BLaER1 treated with 17β-estradiol and CSF1 and Interleukin-3, amounts not matched to agents 10 nM and 100 nM (cell line): ENCODE data around the gene THSD1.
"Not testable (repeated sequence)": the region's sequence is repeated elsewhere in the genome, so short reads cannot be mapped to it uniquely, and the experiment has no call there.

Experiments used
- H3K27ac ChIP-seq, 11 experiments: shearing (Covaris generic); formaldehyde crosslinking; 2 replicates each; pipeline ENCODE4 v1.8.1; 2022
- H3K27me3 ChIP-seq, 11 experiments: shearing (Covaris generic); formaldehyde crosslinking; 2 replicates each; pipeline ENCODE4 v1.8.1; 2022
- H3K36me3 ChIP-seq, 11 experiments: shearing (Covaris generic); formaldehyde crosslinking; 2 replicates each; pipeline ENCODE4 v1.8.1; 2022
- H3K4me1 ChIP-seq, 10 experiments: shearing (Covaris generic); formaldehyde crosslinking; 2 replicates each; pipeline ENCODE4 v1.8.1; 2022
- H3K4me2 ChIP-seq, 11 experiments: shearing (Covaris generic); formaldehyde crosslinking; 2 replicates each; pipeline ENCODE4 v1.8.1; 2022
- H3K4me3 ChIP-seq, 10 experiments: shearing (Covaris generic); formaldehyde crosslinking; 2 replicates each; pipeline ENCODE4 v1.8.1; 2022
- H3K9ac ChIP-seq, 11 experiments: shearing (Covaris generic); formaldehyde crosslinking; 2 replicates each; pipeline ENCODE4 v1.8.1; 2022
- H3K9me3 ChIP-seq, 11 experiments: shearing (Covaris generic); formaldehyde crosslinking; replicated peaks in 1 of 11; 2 replicates each; pipeline ENCODE4 v1.8.1; 2022
- H4K20me1 ChIP-seq, 11 experiments: shearing (Covaris generic); formaldehyde crosslinking; 2 replicates each; pipeline ENCODE4 v1.8.1; 2022
- Cebpa-rat ChIP-seq, 11 experiments: shearing (Covaris generic); IDR thresholded peaks; 2 replicates each; pipeline ENCODE4 v1.8.1; 2022

Gene THSD1

DNA sequence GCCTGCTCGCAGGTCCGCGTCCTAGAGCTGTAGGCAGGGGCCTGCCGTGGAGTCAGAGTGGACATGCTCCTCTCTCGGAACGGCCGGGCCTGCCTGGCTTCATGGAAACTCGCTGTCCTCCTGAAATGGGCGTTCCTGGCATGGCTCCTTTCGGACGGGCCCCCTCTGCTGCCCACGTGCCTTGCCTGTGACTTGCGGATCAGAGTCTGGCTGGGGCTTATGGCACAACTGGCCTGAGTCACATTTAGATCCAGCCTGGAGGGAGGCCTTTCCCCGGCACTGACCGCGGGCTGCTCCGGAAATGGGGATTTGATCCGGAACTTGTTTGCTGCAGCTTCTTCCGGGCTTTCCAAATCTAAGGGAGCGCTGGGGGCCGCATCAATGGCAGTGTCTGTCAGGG, 28.1 kb downstream of the THSD1 start:
- no peak overlapping the region for H3K9ac ChIP-seq
- H3K9me3 ChIP-seq = peaks cover 0 to 4% (median 0%) of the 10 kb centered on the region in 11 experiments; a peak in 1 of 22 replicates
- no peaks in the 10 kb centered on the region for H3K4me1 ChIP-seq
- H3K27ac ChIP-seq = no peak overlapping the region
- no peak overlapping the region for H3K4me2 ChIP-seq
- no peaks in the 10 kb centered on the region for H3K27me3 ChIP-seq
- no peaks in the 10 kb centered on the region for H4K20me1 ChIP-seq
- no peak for TF ChIP-seq Cebpa-rat (IDR thresholded peaks at IDR 0.05)
- H3K36me3 ChIP-seq = peaks cover 0 to 20% (median 9%) of the 10 kb centered on the region in 11 experiments; a peak in 10 of 22 replicates
- H3K4me3 ChIP-seq = no peak overlapping the region

DNA sequence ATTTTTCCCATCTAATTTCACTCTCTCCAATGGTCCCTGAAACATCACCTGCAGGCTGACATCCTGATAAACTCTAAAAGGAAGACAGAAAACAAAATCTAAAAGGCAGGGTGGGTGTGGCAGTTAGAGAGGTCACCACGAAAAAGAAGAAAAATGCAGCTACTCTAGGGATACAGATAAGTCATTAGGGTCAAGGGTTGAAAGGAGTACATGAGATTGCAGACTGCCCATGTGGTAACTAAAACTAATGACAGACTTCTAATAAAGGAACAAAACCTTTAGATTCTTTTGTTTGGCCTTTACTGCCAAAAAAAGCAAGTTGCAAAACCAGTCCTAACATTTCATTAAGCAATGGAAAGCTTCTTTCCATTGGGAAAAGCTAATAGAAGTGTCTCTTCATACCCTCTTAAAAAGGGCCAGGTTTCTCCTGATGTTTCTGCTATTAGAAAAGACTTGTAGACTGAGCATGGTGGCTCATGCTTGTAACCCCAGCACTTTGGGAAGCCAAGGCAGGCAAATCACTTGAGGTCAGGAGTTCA, 31.0 kb downstream of the THSD1 start:
- no peaks in the 10 kb centered on the region for H3K4me1 ChIP-seq
- no peaks in the 10 kb centered on the region for H3K27me3 ChIP-seq
- H4K20me1 ChIP-seq = no peaks in the 10 kb centered on the region
- no peaks in the 10 kb centered on the region for H3K9me3 ChIP-seq
- H3K36me3 ChIP-seq = peaks cover 0 to 20% (median 9%) of the 10 kb centered on the region in 11 experiments; a peak in 10 of 22 replicates
- TF ChIP-seq Cebpa-rat (IDR thresholded peaks at IDR 0.05) = no peak
- no peak overlapping the region for H3K27ac ChIP-seq
- H3K9ac ChIP-seq = no peak overlapping the region
- no peak overlapping the region for H3K4me2 ChIP-seq
- H3K4me3 ChIP-seq = no peak overlapping the region

DNA sequence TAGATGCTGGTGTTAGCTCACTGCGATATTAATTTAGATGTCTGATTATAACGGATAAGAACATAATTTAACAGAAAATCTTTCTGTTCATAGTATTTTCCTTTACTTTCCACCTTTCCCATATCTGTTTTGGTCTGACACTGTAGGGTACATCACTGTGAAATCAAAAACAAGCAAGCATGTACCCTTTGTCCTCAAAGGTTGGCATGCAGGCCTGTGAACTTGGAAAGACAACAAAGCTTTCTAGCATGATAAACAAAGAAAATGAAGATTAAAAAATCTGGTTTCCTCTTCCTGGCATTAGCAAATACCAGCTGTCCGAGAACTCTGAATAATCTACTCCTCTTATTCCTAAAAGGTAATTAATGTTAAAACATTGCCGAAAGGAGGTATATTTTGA, 31.6 kb downstream of the THSD1 start:
- Histone ChIP-seq H3K9ac (no peak overlapping the region), H3K27ac (no peak overlapping the region), H3K27me3 (no peaks in the 10 kb centered on the region), H3K4me2 (no peak overlapping the region), H3K4me3 (no peak overlapping the region), H3K9me3 (no peaks in the 10 kb centered on the region), H3K4me1 (no peaks in the 10 kb centered on the region), H3K36me3 (peaks cover 0 to 19% (median 9%) of the 10 kb centered on the region in 11 experiments; a peak in 10 of 22 replicates), H4K20me1 (no peaks in the 10 kb centered on the region)
- TF ChIP-seq Cebpa-rat (IDR thresholded peaks at IDR 0.05) = no peak

DNA sequence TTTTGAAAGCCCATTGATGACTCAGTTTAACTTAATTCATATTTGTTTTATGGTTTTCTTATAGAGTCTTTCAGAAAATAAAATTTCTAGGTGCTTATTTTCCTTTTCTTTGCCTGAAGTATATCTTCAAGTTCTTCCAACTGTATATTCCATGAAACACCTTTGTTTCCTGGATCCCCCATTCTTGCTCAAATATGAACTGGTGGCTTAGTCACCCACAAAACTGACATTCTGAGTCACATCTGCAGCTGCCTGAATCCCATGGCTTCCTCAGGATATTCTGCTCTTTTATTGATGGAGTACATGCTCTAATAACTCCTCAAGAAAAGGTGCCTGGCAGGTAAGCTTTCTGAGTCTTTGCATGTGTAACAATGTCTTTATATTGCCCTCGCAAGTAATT, 32.7 kb downstream of the THSD1 start:
- H3K4me3 ChIP-seq, H4K20me1 ChIP-seq, H3K9ac ChIP-seq, H3K36me3 ChIP-seq, H3K27ac ChIP-seq, H3K9me3 ChIP-seq, H3K4me2 ChIP-seq, H3K27me3 ChIP-seq, H3K4me1 ChIP-seq: not testable (repeated sequence)

DNA sequence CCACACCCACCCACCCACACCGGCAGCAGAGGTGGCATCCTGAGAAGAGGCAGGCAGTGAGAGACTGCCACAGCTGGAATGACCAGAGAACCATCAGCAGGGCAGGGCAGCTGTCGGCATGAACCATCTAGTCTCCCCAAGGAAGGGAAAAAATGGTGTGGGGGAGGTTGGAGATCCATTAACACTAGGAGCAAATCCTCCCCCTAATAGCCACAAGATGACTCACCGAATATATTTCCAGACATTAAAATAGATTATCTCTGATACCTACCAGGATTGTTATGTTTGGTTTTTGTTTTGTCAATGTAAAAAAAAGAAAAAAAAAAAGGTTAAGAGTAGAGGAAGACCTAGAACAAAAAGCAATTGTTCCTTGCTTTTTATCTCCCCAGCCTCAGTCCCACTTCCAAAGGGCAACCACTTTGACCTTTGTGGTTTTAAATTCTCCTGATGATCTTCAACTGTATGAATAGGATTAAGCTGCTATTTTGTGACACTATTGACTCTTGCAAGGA, 34.2 kb downstream of the THSD1 start:
- TF ChIP-seq Cebpa-rat (IDR thresholded peaks at IDR 0.05) = no peak
- H3K9me3 ChIP-seq = no peaks in the 10 kb centered on the region
- no peak overlapping the region for H3K4me2 ChIP-seq
- no peak overlapping the region for H3K9ac ChIP-seq
- H3K4me1 ChIP-seq = no peaks in the 10 kb centered on the region
- H3K27ac ChIP-seq = no peak overlapping the region
- H4K20me1 ChIP-seq = no peaks in the 10 kb centered on the region
- H3K27me3 ChIP-seq = no peaks in the 10 kb centered on the region
- H3K36me3 ChIP-seq = no peaks in the 10 kb centered on the region
- H3K4me3 ChIP-seq = no peak overlapping the region

DNA sequence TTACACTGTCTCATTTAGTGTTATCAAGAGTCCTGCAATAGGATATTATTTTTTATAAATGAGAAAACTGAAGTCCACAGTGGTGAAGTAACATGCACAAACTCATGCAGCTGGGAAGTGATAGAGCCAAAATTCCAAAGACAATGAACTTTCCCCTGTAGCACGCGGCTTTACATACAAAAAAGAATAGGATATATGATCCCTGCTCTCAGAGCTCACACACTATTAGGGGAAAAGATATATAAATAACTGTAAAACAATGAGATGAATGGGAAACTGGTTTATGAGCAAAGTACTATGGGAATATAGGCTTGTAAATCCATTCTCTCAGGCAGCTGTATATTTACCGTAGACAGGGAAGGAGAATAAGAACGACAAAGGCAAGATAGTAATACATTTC, 39.7 kb downstream of the THSD1 start:
- TF ChIP-seq Cebpa-rat (IDR thresholded peaks at IDR 0.05) = no peak

DNA sequence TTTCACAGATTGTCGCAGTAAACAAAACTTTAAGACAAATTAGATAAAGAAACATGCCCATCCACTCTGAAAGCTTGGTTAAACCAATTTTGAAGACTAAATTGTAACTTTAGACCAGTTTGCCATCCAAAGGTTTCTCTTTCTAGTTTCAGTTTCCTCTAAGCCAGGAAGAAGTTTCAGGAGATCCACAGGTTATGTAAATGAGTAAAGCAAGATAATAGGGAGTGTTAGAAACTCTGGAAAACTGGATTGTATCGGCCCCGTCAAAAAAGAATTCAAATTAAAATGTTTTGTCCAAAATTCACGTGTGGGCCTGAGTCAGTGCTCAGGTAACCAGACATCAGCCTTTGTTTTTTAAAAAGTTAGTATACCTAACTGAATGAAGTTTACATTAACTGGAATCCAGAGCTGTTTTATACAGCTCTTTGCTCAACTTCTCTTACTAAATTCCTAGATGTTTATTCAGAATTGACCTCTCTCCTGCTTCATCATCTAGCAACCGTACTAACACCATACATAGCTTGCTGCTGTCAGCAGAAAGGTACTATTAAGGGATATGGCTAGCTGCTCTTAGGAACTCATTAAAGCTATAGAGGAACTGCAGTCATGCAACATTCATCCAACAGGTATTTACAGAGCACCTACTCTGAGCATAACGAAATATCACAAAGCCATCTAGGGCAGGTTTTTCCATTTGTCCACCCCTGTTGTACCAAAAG, 43.6 kb downstream of the THSD1 start:
- H3K4me3 ChIP-seq, H3K36me3 ChIP-seq, H3K4me2 ChIP-seq, H3K27me3 ChIP-seq, H3K9me3 ChIP-seq, H3K27ac ChIP-seq, H4K20me1 ChIP-seq, H3K4me1 ChIP-seq, H3K9ac ChIP-seq: not testable (repeated sequence)

More for the DNA sequence above, 39.7 kb downstream of the THSD1 start:
- Histone ChIP-seq H4K20me1 (no peaks in the 10 kb centered on the region), H3K4me1 (no peaks in the 10 kb centered on the region), H3K9ac (no peak overlapping the region), H3K27ac (no peak overlapping the region), H3K36me3 (no peaks in the 10 kb centered on the region), H3K27me3 (no peaks in the 10 kb centered on the region), H3K4me3 (no peak overlapping the region), H3K4me2 (no peak overlapping the region), H3K9me3 (no peaks in the 10 kb centered on the region)

DNA sequence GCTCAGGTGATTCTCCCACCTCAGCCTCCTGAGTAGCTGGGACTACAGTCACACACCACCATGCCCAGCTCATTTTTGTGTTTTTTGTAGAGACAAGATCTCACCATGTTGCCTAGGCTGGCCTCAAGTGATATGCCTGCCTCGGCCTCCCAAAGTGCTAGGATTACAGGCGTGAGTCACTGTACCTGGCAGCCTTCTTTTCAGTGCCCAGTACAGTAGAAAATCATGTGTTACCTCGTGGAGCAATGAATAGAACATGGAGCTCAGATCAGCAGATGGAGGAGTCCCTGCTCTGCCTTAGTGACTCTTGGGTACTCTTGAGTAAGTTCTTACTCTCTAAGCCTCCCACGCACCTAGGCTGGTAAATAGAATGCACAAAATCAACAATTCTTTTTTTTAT, 44.7 kb downstream of the THSD1 start:
- Histone ChIP-seq H3K27ac (no peak overlapping the region), H4K20me1 (no peaks in the 10 kb centered on the region), H3K9me3 (no peaks in the 10 kb centered on the region), H3K4me3 (no peak overlapping the region), H3K4me1 (no peaks in the 10 kb centered on the region), H3K36me3 (no peaks in the 10 kb centered on the region), H3K4me2 (no peak overlapping the region), H3K9ac (no peak overlapping the region), H3K27me3 (no peaks in the 10 kb centered on the region)
- no peak for TF ChIP-seq Cebpa-rat (IDR thresholded peaks at IDR 0.05)

DNA sequence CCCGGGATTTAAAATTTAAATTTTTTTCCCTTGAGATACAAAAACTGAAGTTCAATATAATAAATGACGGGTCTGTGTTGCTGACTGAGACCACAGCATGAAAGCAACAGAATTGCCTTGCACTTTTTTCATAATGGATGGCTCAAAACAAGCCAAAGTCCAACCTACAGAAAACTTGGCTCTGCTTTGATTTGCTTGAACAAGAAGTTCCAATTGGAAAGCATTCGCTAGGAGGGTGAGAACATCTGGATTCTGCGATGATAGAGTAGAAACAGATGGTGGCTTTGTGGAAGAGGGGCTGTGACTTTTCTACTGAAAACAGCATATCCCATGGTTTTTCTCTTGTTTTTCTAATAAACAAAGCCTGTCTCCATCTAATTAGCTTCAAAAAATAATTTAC, 46.4 kb downstream of the THSD1 start:
- H3K36me3 ChIP-seq = no peaks in the 10 kb centered on the region
- no peak overlapping the region for H3K9ac ChIP-seq
- no peaks in the 10 kb centered on the region for H3K4me1 ChIP-seq
- H3K4me2 ChIP-seq = no peak overlapping the region
- TF ChIP-seq Cebpa-rat (IDR thresholded peaks at IDR 0.05) = no peak
- H3K4me3 ChIP-seq = no peak overlapping the region
- H4K20me1 ChIP-seq = no peaks in the 10 kb centered on the region
- H3K27ac ChIP-seq = no peak overlapping the region
- no peaks in the 10 kb centered on the region for H3K9me3 ChIP-seq
- no peaks in the 10 kb centered on the region for H3K27me3 ChIP-seq

DNA sequence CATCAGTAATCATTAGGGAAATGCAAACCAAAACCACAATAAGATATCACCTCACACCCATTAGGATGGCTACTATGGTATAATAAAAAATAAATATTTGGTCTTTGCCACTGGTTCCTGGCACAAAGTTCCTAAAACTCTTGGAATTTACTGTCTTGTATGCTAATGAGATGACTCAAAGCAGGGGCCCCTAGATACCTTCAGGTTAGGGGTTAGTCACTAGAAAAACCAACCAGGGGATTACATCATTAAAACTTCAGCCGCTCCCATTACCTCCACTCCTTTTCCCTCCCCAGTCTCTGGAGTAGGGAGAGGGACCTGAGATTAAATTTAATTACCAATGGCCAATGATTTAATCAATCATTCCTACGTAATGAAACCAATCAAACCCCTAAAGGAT, 49.6 kb downstream of the THSD1 start:
- H3K4me3 ChIP-seq = no peak overlapping the region
- H4K20me1 ChIP-seq = no peaks in the 10 kb centered on the region
- no peak overlapping the region for H3K27ac ChIP-seq
- TF ChIP-seq Cebpa-rat (IDR thresholded peaks at IDR 0.05) = no peak
- H3K36me3 ChIP-seq = no peaks in the 10 kb centered on the region
- H3K4me1 ChIP-seq = no peaks in the 10 kb centered on the region
- H3K4me2 ChIP-seq = no peak overlapping the region
- H3K27me3 ChIP-seq = no peaks in the 10 kb centered on the region
- peaks cover 0 to 3% (median under 1%) of the 10 kb centered on the region in 11 experiments; a peak in 1 of 22 replicates for H3K9me3 ChIP-seq
- H3K9ac ChIP-seq = no peak overlapping the region
